HG03064 (cell line): ENCODE results near the gene TSGA10.
"Not testable (repeated sequence)": the region's sequence is repeated elsewhere in the genome, so short reads cannot be mapped to it uniquely, and the experiment has no call there.

Experiments used
- ATAC-seq: cut with Tn5 transposase; IDR thresholded peaks from one replicate; pipeline ENCODE4 v1.9.1; 2021; ENCODE audit warnings: low read depth; ENCODE audit not compliant: unreplicated experiment

TSGA10 gene

GRCh38 chr2:99154643-99155536, at the start of gene TSGA10, which contains the start of gene LIPT1:
Gene TSGA10, minus strand, starts transcription at chr2:99154942. Its CDS starts 45,503 bp downstream, at chr2:99109439.
Gene LIPT1, plus strand, starts transcription at chr2:99154967. Its CDS starts 6,991 bp downstream, at chr2:99161958.
- peak; percentile 91 for ATAC-seq

GRCh38 chr2:99201959-99202678, 47.4 kb upstream of the TSGA10 start:
- no peak for ATAC-seq

- ATAC-seq = no peak
Observed at GRCh38 chr2:99200076-99200800, 45.5 kb upstream of the TSGA10 start.

- ATAC-seq = no peak
Observed at GRCh38 chr2:99198103-99198841, 43.5 kb upstream of the TSGA10 start.

GRCh38 chr2:99192364-99192763, 37.6 kb upstream of the TSGA10 start:
- ATAC-seq = not testable (repeated sequence)

GRCh38 chr2:99190548-99190947, 35.8 kb upstream of the TSGA10 start:
- no peak for ATAC-seq

- no peak for ATAC-seq
Observed at GRCh38 chr2:99188357-99188756, 33.6 kb upstream of the TSGA10 start.

GRCh38 chr2:99187011-99187410, 32.3 kb upstream of the TSGA10 start:
- no peak for ATAC-seq

- no peak for ATAC-seq
Observed at GRCh38 chr2:99184811-99185210, 30.1 kb upstream of the TSGA10 start.

- no peak for ATAC-seq
Observed at GRCh38 chr2:99183025-99183424, 28.3 kb upstream of the TSGA10 start.

- no peak for ATAC-seq
Observed at GRCh38 chr2:99181624-99182000, 26.9 kb upstream of the TSGA10 start.

- ATAC-seq = peak; percentile 85
Observed at GRCh38 chr2:99180755-99181623, 26.2 kb upstream of the TSGA10 start, which contains the start of the genes MITD1 and MRPL30. Gene MITD1, minus strand, starts transcription at chr2:99181058. Its CDS starts 77 bp downstream, at chr2:99180981. Gene MRPL30, plus strand, starts transcription at chr2:99181184. Its CDS starts 5,020 bp downstream, at chr2:99186204.

GRCh38 chr2:99171377-99172140, 16.8 kb upstream of the TSGA10 start:
- no peak for ATAC-seq

GRCh38 chr2:99169534-99169933, 14.8 kb upstream of the TSGA10 start:
- no peak for ATAC-seq

- no peak for ATAC-seq
Observed at GRCh38 chr2:99166218-99166617, 11.5 kb upstream of the TSGA10 start.

GRCh38 chr2:99159594-99159993, 4.9 kb upstream of the TSGA10 start:
- ATAC-seq = no peak

GRCh38 chr2:99158599-99158998, 3.9 kb upstream of the TSGA10 start:
- ATAC-seq = no peak

- ATAC-seq = no peak
Observed at GRCh38 chr2:99156891-99157290, 2.1 kb upstream of the TSGA10 start.
